GM19043 (cell line): ENCODE results near the gene SMARCC1.
"Not testable (repeated sequence)": the region's sequence is repeated elsewhere in the genome, so short reads cannot be mapped to it uniquely, and the experiment has no call there.

Experiments used
- ATAC-seq: cut with Tn5 transposase; IDR thresholded peaks from one replicate; pipeline ENCODE4 v1.9.1; 2021; ENCODE audit warnings: low read depth; ENCODE audit not compliant: unreplicated experiment

Gene SMARCC1

GRCh38 chr3:47781685-47782445, at the start of gene SMARCC1:
TSS of gene SMARCC1 (minus strand) at chr3:47781893. CDS start at chr3:47781797, 96 bp downstream.
- peak; percentile 78 for ATAC-seq

DNA sequence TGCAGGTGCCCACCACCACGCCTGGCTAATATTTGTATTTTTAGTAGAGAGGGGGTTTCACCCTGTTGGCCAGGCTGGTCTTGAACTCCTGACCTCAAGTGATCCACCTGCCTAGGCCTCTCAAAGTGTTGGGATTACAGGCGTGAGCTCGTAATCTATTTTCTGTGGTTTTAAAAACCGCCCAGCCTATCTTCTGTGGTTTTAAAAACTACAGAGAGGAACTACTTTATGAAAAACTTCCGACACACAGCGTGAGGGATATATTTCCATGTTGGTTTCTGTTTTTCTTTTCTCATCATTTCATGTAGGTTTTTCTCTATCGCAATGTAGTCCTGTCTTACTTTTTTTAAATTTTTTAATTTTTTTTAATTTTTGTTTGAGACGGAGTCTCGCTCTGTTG, 47.8 kb upstream of the SMARCC1 start:
- not testable (repeated sequence) for ATAC-seq

GRCh38 chr3:47825590-47825989, 43.9 kb upstream of the SMARCC1 start:
- no peak for ATAC-seq

GRCh38 chr3:47824541-47825473, 43.1 kb upstream of the SMARCC1 start:
- peak; percentile 91 for ATAC-seq

GRCh38 chr3:47817609-47818008, 35.9 kb upstream of the SMARCC1 start:
- no peak for ATAC-seq

GRCh38 chr3:47813551-47814177, 32.0 kb upstream of the SMARCC1 start:
- no peak for ATAC-seq

DNA sequence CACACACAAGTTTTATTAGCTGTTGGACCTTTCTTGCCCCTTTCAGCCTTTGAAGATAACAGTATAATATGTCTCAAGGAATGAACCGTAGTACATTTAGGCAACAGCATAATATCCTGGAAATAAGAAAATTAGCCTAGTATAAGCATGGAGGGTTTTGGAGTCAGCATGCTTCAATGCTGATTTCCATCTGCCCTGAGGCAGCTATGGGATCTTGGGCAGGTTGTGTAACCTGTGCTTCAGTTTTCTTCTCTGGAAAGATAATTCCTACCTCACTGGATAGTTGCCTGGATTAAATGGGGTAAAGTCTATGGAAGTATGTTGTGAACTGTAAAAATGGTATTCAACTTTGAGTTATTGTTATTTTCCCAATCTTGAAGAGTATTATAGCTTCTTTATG, 22.9 kb upstream of the SMARCC1 start:
- no peak for ATAC-seq

DNA sequence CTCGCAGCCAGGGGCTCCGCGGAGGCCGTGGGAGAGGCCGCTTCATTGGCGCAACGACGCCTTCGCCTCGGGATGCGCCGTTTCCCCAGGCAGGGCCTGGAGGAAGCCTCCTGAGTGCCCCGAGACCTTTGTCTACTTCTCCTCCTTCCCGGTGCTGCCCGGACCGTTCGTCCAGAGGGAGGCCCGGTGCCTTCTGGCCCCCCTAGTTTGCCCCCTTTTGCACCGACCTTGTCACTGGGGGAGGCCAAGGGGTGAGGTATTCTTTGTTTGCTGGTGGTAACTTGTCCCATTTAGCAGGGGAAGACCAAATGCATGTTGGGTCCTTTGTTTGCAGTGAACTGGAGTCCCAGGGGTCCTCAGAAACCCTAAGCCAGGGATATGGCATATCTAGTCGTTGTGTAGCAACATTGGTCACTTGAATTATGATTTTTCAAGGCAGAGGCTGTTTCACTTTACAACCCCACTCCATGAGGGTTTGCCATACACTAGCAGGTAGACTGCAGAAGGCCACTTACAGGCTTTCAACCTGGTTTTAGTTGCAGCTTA, 21.9 kb upstream of the SMARCC1 start:
- peak; percentile 41 for ATAC-seq

- ATAC-seq, result peak; percentile 88
Observed at GRCh38 chr3:47802734-47803479, 21.2 kb upstream of the SMARCC1 start, which contains the start of gene DHX30. TSS of gene DHX30 (plus strand) at chr3:47803138. CDS start at chr3:47810684, 7,546 bp downstream.

DNA sequence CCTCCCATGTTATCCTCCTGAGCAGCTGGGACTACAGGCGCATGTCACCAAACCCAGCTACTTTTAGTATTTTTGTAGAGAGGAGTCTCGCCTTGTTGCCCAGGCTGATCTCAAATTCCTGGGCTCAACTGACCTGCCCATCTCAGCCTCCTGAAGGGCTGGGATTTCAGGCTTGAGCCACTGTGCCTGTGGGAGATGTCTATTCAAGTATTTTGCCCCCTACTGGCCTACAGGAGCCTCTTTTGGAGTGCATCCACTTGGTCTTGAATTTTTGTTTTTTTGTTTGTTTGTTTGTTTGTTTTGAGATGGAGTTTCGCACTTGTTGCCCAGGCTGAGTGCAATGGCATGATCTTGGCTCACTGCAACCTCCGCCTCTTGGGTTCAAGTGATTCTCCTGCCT, 18.0 kb upstream of the SMARCC1 start:
- no peak for ATAC-seq

GRCh38 chr3:47794544-47794943, 12.9 kb upstream of the SMARCC1 start:
- ATAC-seq, result no peak

DNA sequence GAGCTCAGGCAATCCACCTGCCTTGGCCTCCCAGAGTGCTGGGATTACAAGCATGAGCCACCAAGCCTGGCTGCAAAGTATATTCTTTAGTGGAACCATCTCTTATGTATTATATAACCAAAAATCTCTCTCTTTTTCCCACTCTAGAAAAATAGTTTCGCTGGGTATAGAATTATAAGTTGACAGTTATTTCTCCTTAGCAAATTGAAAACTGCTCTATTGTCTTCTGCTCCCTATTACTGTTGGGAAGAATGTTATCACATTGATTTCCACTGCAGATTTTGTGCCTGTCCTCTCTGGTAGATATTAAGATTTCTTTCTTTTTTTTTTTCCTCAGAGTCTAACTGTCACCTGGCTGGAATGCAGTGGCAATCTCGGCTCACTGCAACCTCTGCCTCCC, 11.0 kb upstream of the SMARCC1 start:
- no peak for ATAC-seq

DNA sequence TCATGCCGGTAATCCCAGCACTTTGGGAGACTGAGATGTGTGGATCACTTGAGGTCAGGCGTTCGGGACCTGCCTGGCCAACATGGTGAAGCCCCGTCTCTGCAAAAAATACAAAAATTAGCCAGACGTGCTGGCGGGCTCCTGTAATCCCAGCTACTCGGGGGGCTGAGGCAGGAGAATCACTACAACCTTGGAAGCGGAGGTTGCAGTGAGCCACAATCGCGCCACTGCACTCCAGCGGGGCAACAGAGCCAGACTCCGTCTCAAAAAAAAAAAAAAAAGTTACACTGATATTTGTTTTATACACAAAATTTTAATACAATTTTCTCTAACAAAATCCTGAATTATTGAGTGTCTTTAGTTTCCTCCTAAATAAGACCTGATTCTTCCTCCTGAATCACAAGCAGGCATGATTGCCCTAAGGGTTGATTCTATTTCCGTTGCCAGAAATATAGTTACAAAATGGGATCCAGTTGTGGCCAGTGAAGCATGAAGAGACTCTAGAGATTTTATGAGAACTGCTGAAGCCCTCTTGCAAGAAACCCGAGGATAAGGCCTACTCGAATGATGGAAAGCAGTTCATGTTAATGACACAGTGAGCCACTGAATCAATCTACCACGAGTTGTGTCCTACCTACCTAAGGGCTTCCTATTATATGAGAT, 9.6 kb upstream of the SMARCC1 start:
- ATAC-seq, result no peak

DNA sequence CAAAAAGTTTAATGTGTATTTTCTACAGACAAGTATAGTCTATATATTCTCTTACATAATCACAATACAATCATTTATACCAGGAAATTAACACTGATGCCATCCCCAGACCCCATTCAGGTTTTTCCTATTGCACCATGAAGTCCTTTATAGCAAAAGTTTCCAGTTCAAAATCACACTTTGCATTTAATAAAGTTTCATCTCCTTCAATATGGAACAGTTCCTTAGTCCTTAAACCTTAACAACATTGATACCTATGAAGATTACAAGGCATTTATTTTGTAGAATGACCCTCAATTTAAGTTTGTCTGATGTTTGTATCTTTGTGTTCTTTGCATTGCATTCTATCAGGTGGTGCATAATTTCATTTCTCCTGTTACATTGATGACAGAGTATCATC, 2.0 kb upstream of the SMARCC1 start:
- ATAC-seq, result no peak

DNA sequence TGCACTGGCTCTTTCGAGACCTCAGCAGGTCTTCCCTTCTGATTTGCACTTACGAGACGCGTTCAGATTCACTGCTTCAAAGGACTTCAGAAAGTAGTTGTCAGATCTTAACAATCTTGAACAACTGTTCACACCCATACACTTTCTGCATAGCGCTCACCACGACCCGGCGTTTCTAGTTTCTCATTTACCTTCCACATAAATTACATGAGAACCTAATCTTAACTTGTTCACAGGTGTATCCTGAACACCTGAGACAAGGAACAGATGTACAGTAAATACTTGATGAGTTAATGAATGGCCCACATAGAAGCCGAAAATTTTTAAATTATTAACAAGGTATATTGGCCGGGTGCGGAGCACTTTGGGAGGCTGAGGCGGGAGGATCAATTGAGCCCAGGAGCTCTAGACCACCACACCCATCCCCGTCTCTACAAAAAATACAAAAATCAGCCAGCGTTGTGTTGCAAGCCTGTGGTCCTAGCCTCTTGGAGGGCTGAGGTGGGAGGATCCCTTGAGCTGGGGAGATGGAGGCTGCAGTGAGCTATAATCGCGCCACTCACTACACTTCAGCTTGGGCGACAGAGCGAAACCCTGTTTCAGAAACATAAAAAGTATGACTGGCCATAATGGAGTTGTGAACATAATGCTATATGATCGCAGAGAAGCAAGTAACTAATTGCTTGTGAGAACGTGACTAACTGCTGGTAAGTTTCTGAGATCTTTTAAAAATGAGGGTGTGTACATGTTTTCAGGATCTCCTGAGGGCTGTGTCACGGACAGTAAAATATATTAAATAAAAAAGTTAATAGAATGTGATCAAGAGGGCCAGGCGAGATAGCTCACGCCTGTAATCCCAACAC, 984 bp upstream of the SMARCC1 start:
- no peak for ATAC-seq

DNA sequence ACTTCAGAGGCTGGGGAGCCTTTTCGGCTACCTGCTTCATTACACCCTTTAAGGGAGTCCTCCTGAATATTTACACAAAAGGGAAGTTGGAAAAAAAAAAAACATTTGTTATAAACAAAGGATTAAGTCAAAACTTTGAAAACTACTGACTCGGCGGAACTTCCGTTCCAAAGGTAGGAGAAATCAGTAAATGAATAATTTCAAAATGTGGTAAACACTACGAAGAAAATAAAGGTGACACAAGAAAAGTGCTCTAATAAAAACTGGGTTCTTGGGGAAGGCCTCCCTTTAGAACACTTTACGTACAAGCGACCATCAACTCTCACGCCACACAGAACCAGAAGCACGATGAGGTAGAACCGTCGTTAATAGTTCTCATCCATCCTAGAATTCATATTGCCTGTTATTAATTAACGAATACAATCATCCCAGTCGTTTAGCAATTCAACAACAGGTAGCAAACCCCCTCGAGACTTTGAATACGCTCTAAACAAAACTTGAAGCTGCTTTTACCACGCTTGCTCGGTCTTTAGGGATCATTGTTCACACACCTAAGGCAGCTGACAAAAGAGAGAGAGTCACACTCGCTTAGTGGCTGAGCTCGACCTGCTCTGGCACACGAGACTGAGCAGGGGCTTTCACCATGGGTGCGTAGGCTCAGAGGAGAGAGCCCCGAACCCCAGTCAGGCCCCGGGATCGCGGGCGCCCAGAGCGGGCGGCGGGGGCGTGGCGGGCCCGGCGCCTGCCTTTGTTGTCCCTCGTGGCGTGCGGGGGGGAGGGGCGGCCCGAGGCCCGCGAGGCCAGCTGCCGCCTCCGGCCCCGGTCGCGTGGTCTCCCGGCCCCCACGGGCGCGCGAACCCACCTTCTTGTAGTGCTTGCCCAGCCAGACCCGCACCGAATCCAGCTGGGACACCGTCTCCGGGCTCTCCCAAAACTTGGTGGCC, 680 bp downstream of the SMARCC1 start:
- no peak for ATAC-seq

DNA sequence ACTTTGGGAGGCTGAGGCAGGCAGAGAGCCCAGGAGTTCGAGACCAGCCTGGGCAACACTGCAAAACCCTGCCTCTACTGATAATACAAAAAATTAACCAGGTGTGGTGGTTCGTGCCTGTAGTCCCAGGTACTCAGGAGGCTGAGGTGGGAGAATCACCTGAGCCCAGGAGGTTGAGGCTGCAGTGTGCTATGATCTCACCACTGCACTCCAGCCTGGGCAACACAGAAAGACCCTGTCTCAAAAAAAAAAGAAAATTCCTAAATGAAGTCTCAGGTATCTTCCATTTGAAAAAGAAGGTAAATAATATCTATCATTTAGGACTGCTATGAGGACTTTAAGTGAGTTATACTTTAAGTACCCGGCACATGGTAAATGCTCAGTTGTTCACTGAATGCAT, 2.9 kb downstream of the SMARCC1 start:
- no peak for ATAC-seq

GRCh38 chr3:47772788-47773187, 8.9 kb downstream of the SMARCC1 start:
- ATAC-seq, result no peak
